RCC 7860 (cell line): Measurements from ENCODE around the gene MSRB2.
"Not testable (repeated sequence)": the region's sequence is repeated elsewhere in the genome, so short reads cannot be mapped to it uniquely, and the experiment has no call there.

Source experiments
- DNase-seq: peaks from one replicate; pipeline ENCODE4 v3.0.0-alpha.2; 2015; ENCODE audit warnings: low spot score
- FAIRE-seq: peaks from 2 replicates; lab custom pipeline; 2012; peaks lifted over from hg19 to GRCh38; lab: Jason Lieb, UNC

Gene MSRB2

DNA sequence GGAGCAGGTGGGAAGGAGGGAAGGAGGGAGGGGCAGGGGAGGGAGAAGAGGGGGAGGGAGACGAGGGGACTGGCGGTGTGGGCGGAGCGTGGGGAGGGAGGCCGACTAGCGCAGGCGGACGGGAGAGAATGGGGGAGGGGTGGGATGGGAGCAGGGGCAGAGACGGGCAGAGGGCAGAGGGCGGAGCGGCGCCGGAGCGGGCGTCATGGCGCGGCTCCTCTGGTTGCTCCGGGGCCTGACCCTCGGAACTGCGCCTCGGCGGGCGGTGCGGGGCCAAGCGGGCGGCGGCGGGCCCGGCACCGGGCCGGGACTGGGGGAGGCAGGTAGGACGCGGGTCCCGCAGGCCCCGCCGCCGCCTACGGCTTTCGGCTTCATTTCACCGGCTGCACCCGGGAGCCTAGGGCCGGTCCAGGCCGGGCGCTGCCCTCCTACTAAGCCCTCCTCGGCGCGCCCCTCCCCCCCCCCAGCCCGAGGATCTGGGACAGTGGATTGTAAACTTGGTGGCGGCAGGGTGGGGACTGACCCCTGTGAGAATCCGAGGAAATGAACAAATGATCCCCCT is at the start of gene MSRB2:
Gene MSRB2, plus strand, starts transcription at position 176 of the 562 bp plus-strand sequence. Its CDS starts 30 bp downstream, at position 206.
- peak; percentile 70 for DNase-seq
- no peak for FAIRE-seq

DNA sequence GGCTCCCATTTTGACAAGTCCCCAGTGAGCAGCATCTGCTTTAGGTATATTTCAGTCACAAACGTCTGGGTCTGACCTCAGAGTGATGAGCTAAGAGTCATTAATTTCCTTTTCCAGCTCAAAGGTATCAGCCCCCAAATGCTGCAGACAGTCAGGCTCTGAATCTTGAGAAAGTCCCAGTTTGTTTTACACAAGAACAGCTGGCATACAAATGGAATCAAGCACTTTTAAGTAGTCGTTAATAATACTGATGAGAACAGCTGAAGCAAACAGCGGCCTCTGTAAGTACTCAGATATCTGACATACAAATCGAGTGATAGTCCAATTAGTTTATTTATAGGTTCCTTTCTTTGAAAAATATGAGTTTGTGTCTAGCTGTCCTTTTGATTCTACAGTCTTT is 49.4 kb upstream of the MSRB2 start:
- DNase-seq (no peak), FAIRE-seq (no peak)

DNA sequence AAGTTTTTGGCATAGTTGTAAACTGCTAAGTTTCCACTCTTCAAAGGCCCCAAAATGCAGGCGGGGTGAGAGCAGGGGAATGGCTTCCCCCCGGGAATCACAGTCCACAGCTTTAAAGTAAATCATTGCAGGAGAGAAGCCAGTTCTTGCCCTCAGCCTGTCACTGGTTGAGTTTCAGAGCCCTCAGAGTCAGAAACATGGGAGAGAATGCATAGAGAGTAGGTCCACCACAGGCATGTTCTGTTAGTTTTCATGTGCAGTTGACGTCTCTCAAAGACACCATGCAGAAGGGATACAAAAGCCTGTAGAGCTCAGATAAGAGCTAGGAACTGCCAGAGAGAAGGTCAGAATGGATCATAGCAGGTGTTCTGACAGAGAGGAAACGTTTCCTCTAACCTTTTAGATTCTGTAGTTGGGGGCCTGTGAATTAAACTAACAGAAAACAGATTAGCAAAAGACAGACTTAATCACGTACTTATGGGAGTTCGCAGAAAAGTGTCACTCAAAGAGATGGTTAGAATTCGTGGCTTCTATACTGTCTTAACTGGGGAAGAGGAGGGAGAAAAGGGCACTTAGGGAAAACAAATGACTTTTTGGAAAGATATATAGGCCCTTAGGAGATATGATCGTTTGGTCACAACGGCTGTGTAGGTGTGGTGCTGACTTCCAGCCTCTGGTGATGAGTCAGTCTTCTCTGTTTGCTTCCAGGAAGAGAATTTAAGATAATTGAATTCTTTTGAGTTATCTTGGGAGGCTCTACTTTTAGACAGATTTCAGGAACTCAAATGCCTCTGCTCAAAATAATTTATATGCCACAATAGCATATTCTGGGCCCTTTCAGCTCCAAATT is 48.0 kb upstream of the MSRB2 start:
- no peak for DNase-seq
- no peak for FAIRE-seq

DNA sequence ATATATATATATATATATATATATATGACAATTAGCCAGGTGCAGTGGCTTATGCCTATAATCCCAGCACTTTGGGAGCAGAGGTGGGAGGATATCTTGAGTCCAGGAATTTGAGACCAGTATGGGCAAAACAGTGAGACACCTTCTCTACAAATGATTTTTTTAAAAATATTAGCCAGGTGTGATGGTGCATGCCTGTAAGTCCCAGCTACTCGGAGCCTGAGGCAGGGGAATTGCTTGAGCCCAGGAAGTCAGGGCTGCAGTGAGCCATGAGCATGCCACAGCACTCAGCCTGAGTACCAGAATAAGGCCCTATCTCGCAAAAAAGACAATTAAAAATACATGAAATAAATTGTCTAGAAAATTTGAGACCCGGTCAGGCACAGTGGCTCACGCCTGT is 47.2 kb upstream of the MSRB2 start:
- FAIRE-seq (no peak), DNase-seq (no peak)

DNA sequence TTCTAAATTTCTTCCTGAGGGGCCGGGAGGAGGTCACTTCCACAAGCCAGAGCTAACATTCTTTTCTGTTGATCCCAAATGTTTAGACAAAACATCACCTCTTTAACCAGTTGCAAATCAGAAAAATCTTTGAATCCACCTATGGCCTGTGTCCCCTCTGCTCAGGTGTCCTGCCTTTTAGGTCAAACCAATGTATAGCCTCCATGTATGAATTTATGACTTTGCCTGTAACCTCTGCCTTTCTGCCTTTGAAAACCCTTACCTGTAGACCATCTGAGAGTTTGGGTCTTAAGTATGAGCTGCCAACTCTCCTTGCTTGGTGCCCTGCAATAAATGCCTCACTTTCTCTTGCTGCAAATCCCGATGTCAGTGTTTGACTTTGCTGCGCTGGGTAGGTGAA is 44.1 kb upstream of the MSRB2 start:
- no peak for FAIRE-seq
- no peak for DNase-seq

DNA sequence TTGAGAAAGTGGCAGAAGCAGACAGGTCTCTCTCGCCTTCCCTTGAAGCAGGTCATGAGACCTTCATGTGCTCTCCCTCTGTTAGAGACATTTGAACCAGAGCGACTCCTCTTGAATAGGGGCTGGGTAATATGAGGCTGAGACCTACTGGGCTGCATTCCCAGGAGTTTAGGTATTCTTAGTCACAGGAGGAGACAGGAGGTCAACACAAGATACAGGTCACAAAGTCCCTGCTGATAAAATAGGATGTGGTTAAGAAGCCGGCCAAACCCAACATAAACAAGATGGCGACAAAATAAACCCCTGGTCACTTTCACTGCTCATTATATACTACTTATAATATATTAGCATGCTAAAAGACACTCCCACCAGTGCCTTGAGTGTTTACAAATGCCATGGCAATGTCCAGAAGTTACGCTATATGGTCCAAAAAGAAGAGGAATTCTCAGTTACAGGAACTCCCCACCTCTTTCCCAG is 43.5 kb upstream of the MSRB2 start:
- no peak for DNase-seq
- no peak for FAIRE-seq

DNA sequence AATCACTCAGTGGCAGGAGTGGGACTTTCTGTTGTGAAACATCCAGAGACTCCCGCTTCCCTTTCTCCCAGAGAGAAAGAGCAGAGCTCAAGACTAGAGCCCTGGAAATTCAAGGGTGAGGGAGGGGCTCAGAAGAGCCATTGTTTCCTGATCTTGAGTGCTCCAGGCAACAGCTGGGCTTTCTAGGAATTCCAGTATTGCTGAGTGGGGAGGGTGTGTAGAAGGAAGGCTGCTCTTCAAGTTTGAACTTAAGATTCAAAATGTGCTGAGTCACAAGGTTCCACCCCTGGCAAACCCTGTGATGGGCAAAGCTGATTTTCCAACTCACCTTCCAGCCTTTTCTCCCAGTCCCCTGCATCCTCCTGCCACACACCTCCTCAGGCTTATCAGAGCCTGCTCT is 42.3 kb upstream of the MSRB2 start:
- DNase-seq (no peak), FAIRE-seq (no peak)

DNA sequence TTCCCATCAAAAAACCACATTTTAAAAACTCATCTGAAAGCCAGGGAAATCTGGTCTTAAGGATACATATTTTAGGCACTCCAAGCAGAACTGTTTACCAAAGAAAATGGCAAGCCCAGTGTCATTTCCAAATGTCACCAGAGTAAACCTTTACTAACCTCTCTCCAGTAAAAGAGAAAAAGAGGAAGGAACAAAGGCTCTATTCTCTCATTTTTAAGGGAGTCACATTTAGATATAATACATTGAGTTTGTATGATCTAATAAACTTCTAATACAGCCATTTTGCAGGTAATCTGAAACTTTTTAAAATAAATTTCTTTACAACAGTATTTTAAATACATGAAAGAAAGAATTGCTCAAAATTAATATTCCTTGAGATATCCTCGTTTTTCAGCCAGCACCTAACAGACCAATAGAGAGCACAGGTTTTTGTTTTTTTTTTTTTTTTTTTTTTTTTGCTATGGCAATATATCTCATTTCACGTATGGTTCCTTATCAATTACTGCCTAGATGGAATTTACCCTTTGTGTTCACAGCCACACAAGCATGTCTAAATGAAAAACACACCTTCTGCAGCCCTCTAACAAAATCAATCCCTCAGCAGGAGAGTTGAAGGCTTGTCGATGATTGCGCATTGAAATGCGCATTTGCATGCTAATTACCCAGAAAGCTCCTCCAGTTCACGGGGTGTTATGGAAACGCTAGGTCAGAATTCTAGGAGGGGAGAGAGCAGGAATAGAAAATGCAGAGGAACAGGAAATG is 39.8 kb upstream of the MSRB2 start:
- FAIRE-seq (no peak), DNase-seq (no peak)

DNA sequence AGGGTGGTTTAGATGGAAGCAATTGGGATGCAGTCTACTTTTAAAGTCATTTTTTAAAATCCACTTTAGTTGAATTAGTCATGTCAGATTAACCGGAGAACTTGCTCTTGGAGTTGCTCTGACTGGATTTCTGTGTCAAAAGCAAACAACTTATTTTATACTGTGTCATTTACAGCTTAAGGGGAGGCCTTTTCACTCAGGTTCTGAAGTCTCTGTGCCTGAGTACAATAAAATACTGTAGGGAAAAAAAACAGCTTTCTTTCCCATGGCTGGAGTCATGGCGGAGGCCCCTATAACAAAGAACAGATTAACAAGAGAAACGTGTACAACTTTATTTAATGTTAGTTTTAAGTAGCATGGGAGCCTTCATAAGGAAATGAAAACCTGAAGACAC is 39.2 kb upstream of the MSRB2 start:
- no peak for FAIRE-seq
- no peak for DNase-seq

DNA sequence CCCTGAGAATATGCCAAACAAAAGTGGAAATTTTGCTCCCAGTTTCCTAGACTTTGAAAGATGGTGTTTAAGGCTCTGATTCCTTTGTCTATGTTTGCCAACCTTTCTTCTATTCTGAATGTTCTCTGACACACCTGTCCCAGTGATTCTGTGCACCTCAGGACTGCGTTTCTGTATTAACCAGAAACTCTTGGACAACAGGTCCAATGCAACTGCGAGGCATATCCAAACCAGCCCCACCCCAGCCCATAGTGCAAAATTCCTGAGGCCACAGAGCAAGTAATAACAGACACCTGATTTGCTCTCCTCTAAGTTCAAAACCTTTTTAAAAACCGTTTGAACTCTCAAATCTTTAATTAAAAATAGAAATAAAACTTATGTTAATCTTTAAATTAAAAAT is 37.0 kb upstream of the MSRB2 start:
- DNase-seq (no peak), FAIRE-seq (no peak)

DNA sequence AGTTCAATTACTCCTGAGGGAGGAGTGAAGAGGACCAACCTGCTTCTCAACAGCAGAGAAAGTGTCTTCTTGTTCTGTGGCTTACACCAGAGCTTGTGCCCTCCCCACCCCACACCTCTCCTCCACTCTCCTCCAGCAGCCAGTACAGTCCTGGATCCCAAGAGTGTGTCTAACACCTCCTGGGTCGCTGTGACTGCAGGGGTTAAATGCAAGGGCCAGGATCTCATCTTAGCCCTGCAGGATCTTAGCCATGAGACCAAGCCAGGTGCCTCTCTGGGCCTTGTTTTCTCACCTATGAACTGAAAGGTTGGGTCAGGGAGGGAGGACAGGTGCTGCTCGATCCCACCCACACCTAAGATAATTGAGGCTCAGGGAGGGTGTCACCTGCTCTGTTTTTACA is 34.5 kb upstream of the MSRB2 start:
- DNase-seq (no peak), FAIRE-seq (no peak)

DNA sequence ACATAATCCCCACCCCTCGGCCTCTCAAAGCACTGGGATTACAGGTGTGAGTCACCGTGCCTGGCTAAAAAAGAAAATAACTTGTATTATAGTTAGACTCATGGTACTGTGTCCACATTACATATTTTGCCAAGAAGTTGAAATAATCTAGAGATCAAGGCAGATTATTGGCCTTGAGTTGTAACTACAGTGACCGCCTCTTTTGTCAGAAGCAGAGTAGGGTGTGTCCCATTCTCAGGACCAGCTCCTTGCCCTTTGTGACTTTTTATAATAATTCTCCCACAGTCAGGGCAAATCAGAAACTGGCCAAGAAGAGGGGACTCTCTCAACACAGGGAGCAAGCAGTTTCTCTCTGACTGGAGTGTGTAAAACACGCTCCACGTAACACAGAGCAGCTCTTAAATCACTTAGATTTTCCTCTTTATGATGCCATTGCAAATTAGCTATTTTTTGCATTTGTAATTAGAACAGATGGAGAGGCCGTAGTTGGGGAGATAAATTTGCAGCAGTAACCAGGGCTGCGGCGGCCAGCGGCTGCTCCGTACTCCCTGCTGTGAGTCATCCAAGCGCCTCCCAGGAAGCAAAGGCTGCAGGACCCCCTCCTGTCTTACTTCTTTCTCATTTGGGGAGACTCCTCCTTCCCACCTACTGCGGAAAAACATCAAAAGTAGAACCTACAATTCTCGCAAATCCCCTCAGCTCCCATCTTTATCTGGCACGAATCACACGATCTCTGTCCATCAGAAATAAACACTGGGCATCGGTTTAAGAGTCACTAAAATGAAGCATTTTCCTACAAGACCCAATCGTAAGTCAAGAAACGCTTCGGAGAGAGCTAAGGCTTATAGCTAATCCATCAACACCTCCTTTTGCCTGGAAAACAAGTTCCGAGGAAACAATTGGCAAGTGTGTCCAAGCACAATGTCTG is 32.1 kb upstream of the MSRB2 start:
- no peak for FAIRE-seq
- DNase-seq, result no peak

DNA sequence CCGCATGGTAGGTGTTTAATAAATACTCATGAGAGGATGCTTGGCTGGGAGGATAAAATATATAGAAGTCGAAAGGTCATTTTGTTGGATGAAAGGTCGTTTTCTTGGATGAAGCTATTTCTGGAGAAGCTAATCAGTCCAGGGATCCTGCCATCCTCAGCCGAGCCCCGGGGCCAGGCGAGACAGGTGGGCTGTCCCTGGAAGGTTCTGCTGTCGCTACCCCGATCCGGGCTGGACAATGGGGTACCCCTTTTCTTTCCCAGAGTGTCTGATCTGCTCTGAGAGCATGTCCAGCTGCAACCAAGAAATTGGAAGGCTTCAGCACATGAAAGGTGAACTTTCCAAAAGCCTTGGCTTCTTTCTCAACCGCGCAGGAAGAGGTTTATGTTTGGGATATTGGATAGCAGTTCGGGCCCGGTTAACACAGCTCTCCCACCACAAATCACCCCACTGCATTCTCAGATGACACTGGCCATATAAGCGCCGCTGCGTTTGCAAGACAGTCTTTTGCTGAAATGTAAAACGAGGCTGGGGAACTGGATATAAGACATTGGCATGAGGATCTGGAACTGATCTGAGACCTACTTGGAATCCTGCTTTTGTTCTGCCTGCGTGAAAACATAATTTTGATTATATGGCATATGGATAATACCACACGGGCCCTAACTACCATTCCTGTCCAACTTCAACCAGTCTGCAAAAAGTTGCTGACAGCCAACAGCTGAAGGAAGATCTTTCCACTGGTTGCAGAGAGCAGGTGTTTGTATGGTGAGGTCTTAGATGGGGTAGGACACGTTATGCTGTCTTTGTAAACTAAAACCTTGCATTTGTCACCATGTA is 31.2 kb upstream of the MSRB2 start:
- DNase-seq, result no peak
- no peak for FAIRE-seq

DNA sequence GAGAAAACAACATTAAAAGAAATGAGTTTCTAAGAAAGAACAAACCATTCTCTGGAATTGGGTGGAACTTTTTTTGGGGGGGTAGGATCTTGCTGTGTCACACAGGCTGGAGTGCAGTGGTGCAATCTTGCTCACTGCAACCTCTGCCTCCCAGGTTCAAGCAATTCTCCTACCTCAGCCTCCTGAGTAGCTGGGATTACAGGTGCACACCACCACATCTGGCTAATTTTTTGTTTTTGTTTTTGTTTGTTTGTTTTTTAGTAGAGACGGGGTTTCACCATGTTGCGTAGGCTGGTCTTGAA is 30.6 kb upstream of the MSRB2 start:
- DNase-seq, FAIRE-seq: not testable (repeated sequence)

DNA sequence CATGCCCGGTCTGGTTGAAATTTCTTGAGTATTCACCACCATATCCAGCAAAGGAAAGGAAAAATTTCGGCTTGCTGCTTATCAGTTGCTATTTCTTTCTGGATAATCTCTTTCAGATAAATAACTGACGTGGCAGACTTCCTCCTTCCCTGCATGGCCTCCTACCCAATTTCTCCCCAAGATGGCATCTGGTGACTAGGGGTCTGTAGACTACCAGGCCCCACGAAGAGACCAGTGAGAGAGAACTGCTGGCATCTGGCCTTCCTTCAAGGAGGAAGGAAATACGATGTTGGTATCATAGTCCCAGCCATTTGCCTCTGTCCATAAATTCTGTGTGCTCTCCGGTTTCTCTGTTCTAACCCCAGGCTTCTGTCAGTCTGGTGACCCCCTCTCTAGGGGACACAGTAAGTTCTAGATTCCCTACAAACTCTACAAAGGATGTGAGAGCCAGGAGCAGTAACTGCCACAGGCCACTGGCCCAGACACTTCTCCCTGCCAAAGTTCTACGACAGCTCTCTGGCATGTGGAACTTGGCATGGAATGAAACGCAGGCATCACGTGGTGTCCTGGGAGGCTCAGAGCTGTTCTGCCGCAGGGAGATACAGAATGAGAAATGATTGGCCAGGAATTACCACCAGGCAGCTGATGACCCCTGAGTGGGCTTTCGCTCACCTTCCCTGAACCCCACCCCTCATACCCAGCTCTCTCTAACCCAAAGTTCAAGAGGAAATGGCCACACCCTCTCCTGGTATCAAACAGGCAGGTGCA is 30.0 kb upstream of the MSRB2 start:
- FAIRE-seq (no peak), DNase-seq (no peak)

DNA sequence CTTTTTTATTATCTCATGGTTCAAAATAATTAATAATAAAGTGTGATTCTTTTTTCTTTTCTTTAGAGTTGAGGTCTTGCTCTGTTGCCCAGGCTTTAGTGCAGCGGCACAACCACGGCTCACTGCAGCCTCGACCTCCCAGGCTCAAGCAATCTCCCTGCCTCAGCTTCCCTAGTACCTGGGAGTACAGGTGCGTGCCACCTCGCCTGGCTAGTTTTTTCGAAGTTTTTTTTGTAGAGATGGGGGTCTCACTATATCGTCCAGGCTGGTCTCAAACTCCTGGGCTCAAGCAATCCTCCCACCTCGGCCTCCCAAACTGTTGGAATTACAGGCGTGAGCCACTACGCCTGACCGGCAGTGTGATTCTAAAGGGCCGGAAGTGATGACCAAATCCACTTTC is 28.0 kb upstream of the MSRB2 start:
- FAIRE-seq (no peak), DNase-seq (no peak)

DNA sequence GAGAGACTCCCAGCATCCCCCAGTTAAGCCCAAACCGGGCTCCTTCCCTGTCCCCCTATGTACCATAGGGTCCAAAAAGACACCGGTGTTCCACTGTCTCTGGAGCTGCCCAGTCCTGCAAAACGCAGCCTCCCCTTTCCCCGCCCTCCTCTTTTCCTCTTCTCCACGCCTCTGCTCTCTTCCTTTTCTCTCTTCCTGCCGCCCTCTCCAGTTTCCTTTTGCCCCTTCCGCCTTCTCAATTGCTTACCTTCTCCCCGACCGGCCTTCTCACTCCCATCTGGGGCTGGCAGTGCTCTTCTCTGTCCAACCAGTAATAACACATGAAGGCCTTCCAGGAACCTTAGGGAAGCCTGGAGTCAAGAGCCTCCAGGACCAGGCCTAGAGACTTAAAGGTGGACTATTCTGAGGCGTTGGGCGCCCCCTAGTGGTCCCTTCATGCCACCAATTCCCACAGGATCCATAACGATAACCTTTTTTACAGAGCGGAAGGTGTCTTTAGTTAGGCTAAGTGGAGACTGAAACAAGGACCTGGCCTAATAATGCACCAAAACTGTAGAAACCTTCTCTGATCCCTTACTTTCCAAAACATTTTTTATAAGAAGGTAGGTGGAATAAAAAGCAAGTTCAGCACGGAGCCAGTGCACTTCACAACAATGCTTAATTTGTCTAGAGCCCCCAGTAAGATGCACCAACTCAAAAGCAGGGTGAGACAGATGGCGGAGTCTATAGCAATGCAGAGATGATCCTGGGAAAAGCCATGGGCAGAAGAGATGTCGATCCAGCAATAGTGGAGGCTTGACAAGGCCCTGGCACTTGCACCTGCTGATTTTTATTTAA is 27.2 kb upstream of the MSRB2 start:
- DNase-seq (peak; percentile 39), FAIRE-seq (no peak)

DNA sequence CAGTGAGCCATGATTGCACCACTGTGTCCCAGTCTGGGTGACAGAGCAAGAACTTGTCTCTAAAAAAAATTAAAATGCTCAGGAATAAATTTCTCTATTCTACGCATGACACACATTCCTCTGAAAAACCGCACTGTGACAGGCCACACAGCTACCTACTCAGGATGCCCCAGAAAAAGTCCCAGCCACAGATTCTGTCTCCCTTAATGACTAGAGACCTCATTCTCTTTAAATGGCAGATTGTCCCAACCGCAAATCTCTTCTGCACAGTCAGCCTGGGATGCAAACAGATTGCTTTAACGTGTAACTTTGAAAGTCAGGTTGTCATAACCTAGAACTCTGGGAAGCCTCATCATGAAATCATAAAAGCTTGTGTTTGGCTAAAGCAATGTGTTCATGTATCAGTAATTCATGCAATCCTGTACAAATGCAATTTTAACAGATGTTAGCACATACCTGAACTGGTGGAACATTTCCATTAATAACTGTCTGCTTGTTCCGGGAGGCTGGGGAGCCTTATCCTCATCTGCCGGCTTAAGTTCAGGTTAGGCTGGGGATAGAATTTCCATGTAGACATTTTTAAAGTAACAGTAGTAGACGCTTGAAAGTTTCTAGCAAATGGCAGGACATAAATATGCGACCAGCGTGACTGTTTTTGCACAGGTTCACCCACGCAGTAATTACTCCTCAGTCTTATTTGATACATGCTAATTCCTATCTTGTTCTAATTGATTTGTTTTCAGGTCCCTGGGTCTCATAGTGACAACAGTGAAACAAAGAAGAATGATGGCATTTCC is 26.2 kb upstream of the MSRB2 start:
- no peak for DNase-seq
- no peak for FAIRE-seq
